Testis (tissue), 3 donors: Measurements from ENCODE around the gene KIF1B. TPM values are rescaled to one million over a fixed set of nuclear protein-coding genes. Genes with fewer than 3 reads are reported as not detected.

ENCODE experiments used
- DNase-seq: peaks from one replicate; pipeline ENCODE4 v3.0.0-alpha.2; 2019
- H3K27ac ChIP-seq, 2 donors: fragments of 200-600 bp; sonication (generic); one replicate each; pipeline ENCODE4 v1.5.1; 2019
- H3K27me3 ChIP-seq: fragments of 200-600 bp; sonication (generic); one replicate; pipeline ENCODE4 v1.5.1; 2019
- H3K36me3 ChIP-seq: fragments of 200-600 bp; sonication (generic); one replicate; pipeline ENCODE4 v1.5.1; 2017; ENCODE audit warnings: low read depth; ENCODE audit errors: missing control alignments
- H3K4me1 ChIP-seq: fragments of 200-600 bp; sonication (generic); one replicate; pipeline ENCODE4 v1.5.1; 2019
- H3K4me3 ChIP-seq, 2 donors: fragments of 200-600 bp; sonication (generic); one replicate each; pipeline ENCODE4 v1.5.1; 2017 to 2019
- H3K9me3 ChIP-seq: fragments of 200-600 bp; sonication (generic); one replicate; pipeline ENCODE4 v1.5.1; 2017
- POLR2A ChIP-seq: fragments of 450-650 bp; IDR thresholded peaks from one replicate; pipeline ENCODE4 v1.6.1; 2017; ENCODE audit warnings: antibody characterized with exemption, mild to moderate bottlenecking, moderate library complexity
- WGBS, 2 donors: methylation state at CpG; one replicate each; pipeline ENCODE4 v1.1.5; 2018; 5-methylcytosine and 5-hydroxymethylcytosine counted together
- intact Hi-C: fragments of 100-400 bp; cut with DNase I; formaldehyde crosslinking; loops from one replicate; pipeline ENCODE4 v1.15.1; 2023; ENCODE audit warnings: low total_unique reads
- polyA plus RNA-seq: library from polyadenylated mRNA; stranded (reverse); fragments of 350-450 nt; fragmentation: Illumina TruSeq; extraction: RNeasy Lipid Tissue Mini Kit (QIAGEN cat#74804); gene quantifications from one replicate; pipeline ENCODE4 v1.2.3, GENCODE V29; 2014; ENCODE audit warnings: low read depth, low replicate concordance; ENCODE audit not compliant: insufficient read depth
- total RNA-seq, 2 donors: library from RNA; depleted of rRNA; stranded (reverse); fragments of >200 nt; gene quantifications; one replicate each; pipeline ENCODE4 v1.2.3, GENCODE V29; 2016
- TF ChIP-seq, protein P1 (sequence below), 3 experiments: fragments of 450-650 bp in 2 of 3; fragments of 200-600 bp in 1 of 3; sonication (generic) in 1 of 3; IDR thresholded peaks; one replicate each; pipeline ENCODE4 v1.5.1; 2016 to 2019; ENCODE audit warnings: antibody characterized with exemption in 3 of 3, mild to moderate bottlenecking in 2 of 3, moderate library complexity in 1 of 3

Gene KIF1B
- total and polyA plus RNA-seq, 3 donors from 2014 or later: 64.5 to 119 (median 71.2) TPM

DNA sequence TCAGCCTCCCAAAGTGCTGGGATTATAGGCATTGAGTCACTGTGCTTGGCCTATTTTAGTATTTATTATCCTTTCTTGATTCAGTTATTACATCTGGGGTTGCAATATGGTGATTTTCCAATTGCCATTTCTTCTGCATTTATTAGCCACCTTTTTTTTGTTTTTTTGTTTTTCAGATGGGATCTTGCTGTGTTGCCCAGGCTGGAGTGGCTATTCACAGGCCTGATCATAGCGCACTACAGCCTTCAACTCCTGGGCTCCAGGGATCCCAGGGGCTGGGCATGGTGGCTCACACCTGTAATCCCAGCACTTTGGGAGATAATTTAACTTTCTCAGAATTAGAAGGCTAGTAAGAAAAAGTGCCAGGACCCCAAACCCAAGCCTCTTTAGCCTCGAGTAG is 106.4 kb downstream of the KIF1B start:
- Histone ChIP-seq H3K4me1 (no peaks in the 10 kb centered on the region), H3K9me3 (no peaks in the 10 kb centered on the region), H3K27me3 (no peaks in the 10 kb centered on the region), H3K4me3 (no peak overlapping the region), H3K27ac (no peak overlapping the region), H3K36me3 (no peaks in the 10 kb centered on the region)
- 91 to 94% methylated on average over 2 of the region's 2 CpGs for WGBS, 2 donors
- no peak for DNase-seq
- intact Hi-C loops: no loop called here
- TF ChIP-seq, protein P1, sequence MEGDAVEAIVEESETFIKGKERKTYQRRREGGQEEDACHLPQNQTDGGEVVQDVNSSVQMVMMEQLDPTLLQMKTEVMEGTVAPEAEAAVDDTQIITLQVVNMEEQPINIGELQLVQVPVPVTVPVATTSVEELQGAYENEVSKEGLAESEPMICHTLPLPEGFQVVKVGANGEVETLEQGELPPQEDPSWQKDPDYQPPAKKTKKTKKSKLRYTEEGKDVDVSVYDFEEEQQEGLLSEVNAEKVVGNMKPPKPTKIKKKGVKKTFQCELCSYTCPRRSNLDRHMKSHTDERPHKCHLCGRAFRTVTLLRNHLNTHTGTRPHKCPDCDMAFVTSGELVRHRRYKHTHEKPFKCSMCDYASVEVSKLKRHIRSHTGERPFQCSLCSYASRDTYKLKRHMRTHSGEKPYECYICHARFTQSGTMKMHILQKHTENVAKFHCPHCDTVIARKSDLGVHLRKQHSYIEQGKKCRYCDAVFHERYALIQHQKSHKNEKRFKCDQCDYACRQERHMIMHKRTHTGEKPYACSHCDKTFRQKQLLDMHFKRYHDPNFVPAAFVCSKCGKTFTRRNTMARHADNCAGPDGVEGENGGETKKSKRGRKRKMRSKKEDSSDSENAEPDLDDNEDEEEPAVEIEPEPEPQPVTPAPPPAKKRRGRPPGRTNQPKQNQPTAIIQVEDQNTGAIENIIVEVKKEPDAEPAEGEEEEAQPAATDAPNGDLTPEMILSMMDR (IDR thresholded peaks at IDR 0.05): no peak
- TF ChIP-seq POLR2A: no peak

DNA sequence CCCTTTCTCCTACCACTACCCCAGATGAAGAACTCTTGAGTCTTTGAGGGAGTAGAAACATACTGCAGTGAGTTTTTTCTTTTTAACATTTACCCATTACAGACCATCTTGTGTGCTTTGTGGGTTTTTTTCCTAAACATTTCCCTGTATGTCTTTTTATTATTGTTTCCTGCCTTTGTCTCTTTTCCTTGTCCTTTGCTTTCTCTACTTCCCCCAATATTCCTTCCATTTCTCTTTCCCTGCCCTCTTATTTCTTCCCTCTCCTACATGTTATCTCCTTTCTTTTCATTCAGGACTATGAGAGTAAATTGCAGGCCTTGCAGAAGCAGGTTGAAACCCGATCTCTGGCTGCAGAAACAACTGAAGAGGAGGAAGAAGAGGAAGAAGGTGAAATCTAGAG is 109.4 kb downstream of the KIF1B start:
- TF ChIP-seq, protein P1 (IDR thresholded peaks at IDR 0.05): no peak
- Histone ChIP-seq H3K4me1 (no peaks in the 10 kb centered on the region), H3K27me3 (no peaks in the 10 kb centered on the region), H3K4me3 (no peak overlapping the region), H3K36me3 (no peaks in the 10 kb centered on the region), H3K9me3 (no peaks in the 10 kb centered on the region), H3K27ac (no peak overlapping the region)
- intact Hi-C loops: no loop called here
- WGBS, 2 donors: 70 to 83% methylated on average over 1 of the region's 1 CpG
- no peak for DNase-seq

DNA sequence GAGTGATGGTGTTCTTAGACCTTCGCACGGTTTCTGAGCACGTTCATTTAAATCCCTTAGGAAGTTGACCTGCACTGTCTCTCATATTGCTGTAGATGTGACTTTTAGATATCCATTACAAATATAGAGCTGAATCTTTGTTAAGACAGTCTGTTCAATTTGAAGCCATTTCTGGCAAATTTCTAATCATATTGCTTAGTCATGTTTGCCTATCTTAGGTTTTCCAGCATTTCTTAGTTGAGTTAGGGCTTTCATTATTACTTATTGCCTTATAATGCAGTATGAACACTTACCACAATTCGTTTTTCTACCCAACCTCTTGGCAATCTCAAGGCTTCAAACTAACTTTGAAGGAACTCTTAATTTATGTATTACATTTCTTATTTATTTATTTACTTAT is 110.0 kb downstream of the KIF1B start:
- DNase-seq: no peak
- WGBS, 2 donors: 80 to 84% methylated on average over 4 of the region's 4 CpGs
- TF ChIP-seq, protein P1 (IDR thresholded peaks at IDR 0.05): no peak
- no peak for TF ChIP-seq POLR2A
- Histone ChIP-seq H3K9me3 (no peaks in the 10 kb centered on the region), H3K36me3 (no peaks in the 10 kb centered on the region), H3K4me1 (no peaks in the 10 kb centered on the region), H3K4me3 (no peak overlapping the region), H3K27me3 (no peaks in the 10 kb centered on the region), H3K27ac (no peak overlapping the region)
- intact Hi-C loops: no loop called here

DNA sequence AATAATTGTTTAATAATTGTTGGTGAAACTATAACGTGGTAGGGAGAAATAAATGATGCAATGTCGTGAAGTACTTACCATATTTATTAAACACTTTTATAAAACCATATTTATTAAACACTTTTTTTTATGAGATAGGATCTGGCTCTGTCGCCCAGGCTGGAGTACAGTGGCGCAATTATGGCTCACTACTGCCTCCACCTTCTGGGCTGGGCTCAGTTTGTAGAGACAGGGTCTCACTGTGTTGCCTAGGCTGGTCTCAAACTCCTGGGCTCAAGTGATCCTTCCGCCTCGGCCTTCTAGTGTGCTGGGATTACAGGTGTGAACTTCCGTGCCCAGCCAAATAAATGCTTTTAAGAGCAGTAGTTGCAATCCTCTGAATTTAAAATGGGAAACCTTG is 112.5 kb downstream of the KIF1B start:
- no peaks in the 10 kb centered on the region for H3K27me3 ChIP-seq
- H3K4me1 ChIP-seq: no peaks in the 10 kb centered on the region
- H3K27ac ChIP-seq: no peak overlapping the region
- 94 to 96% methylated on average over 7 of the region's 7 CpGs for WGBS, 2 donors
- no peak for TF ChIP-seq POLR2A
- TF ChIP-seq, protein P1 (IDR thresholded peaks at IDR 0.05): no peak
- no peaks in the 10 kb centered on the region for H3K9me3 ChIP-seq
- intact Hi-C loops: no loop called here
- H3K36me3 ChIP-seq: no peaks in the 10 kb centered on the region
- DNase-seq: no peak
- H3K4me3 ChIP-seq: no peak overlapping the region

DNA sequence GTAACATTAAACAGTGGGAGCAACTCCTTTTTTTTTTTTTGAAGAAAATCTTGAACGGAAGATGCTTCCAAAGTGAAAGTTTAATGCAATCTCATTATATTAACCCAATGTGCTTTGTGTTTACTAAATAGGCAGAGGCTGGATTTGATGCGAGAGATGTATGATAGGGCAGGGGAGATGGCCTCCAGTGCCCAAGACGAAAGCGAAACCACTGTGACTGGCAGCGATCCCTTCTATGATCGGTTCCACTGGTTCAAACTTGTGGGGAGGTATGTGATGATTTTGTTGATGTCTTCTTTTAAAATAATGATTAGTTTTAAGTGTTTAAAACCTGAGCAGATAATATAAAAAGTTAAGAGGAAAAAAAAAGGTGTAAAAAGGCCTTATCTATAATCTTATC is 114.3 kb downstream of the KIF1B start:
- no peaks in the 10 kb centered on the region for H3K36me3 ChIP-seq

More for the DNA sequence above, 114.3 kb downstream of the KIF1B start:
- WGBS, 2 donors: 93 to 95% methylated on average over 6 of the region's 6 CpGs
- TF ChIP-seq, protein P1 (IDR thresholded peaks at IDR 0.05): no peak
- TF ChIP-seq POLR2A: no peak
- no peak overlapping the region for H3K27ac ChIP-seq
- H3K4me1 ChIP-seq: no peaks in the 10 kb centered on the region
- H3K4me3 ChIP-seq: no peak overlapping the region
- intact Hi-C loops: no loop called here
- DNase-seq: no peak
- no peaks in the 10 kb centered on the region for H3K27me3 ChIP-seq
- no peaks in the 10 kb centered on the region for H3K9me3 ChIP-seq
